ES-I3 (cell line): ENCODE data around the gene CYP1A2.

Experiments used
- H3K36me3 ChIP-seq: 2 replicates; pipeline ENCODE4 v1.6.1; 2013; ENCODE audit warnings: mild to moderate bottlenecking, low read length, control low read depth, moderate library complexity; ENCODE audit not compliant: insufficient read depth
- H3K4me1 ChIP-seq: 2 replicates; pipeline ENCODE4 v1.6.1; 2013; ENCODE audit warnings: mild to moderate bottlenecking, control low read depth, low read length; ENCODE audit not compliant: insufficient read depth
- H3K9ac ChIP-seq: 2 replicates; pipeline ENCODE4 v1.6.1; 2013; ENCODE audit warnings: low read depth, mild to moderate bottlenecking, low read length, moderate library complexity
- H3K9me3 ChIP-seq: 2 replicates; pipeline ENCODE4 v1.6.1; 2013; ENCODE audit warnings: mild to moderate bottlenecking, low read length, moderate library complexity; ENCODE audit not compliant: control insufficient read depth, insufficient read depth

The CYP1A2 gene

GRCh38 chr15:74748322-74748946 lies at the start of gene CYP1A2:
Gene CYP1A2 (plus strand): TSS chr15:74748845. CDS start chr15:74749739, 894 bp downstream.
- Histone ChIP-seq H3K9ac (no peak within 1 kb of the TSS), H3K9me3 (no peaks in the 10 kb centered on the region), H3K4me1 (peaks cover 5% of the 10 kb centered on the region; the same call in 1 of the 2 replicates), H3K36me3 (no peaks in the 10 kb centered on the region)

GRCh38 chr15:74709011-74709410 lies 39.6 kb upstream of the CYP1A2 start:
- H3K36me3 ChIP-seq = no peaks in the 10 kb centered on the region
- H3K4me1 ChIP-seq = no peaks in the 10 kb centered on the region
- no peaks in the 10 kb centered on the region for H3K9me3 ChIP-seq
- H3K9ac ChIP-seq = no peak overlapping the region

- Histone ChIP-seq H3K9me3 (no peaks in the 10 kb centered on the region), H3K9ac (no peak overlapping the region), H3K36me3 (no peaks in the 10 kb centered on the region), H3K4me1 (no peaks in the 10 kb centered on the region)
These were observed 38.8 kb upstream of the CYP1A2 start for GRCh38 chr15:74709892-74710291.

- Histone ChIP-seq H3K9ac (no peak overlapping the region), H3K4me1 (no peaks in the 10 kb centered on the region), H3K36me3 (no peaks in the 10 kb centered on the region), H3K9me3 (no peaks in the 10 kb centered on the region)
These were observed 38.1 kb upstream of the CYP1A2 start for GRCh38 chr15:74710319-74711094.

- Histone ChIP-seq H3K9me3 (no peaks in the 10 kb centered on the region), H3K4me1 (no peaks in the 10 kb centered on the region), H3K36me3 (no peaks in the 10 kb centered on the region), H3K9ac (no peak overlapping the region)
These were observed 36.3 kb upstream of the CYP1A2 start for GRCh38 chr15:74712311-74712710.

GRCh38 chr15:74716651-74717050 lies 32.0 kb upstream of the CYP1A2 start:
- Histone ChIP-seq H3K4me1 (no peaks in the 10 kb centered on the region), H3K9ac (no peak overlapping the region), H3K9me3 (no peaks in the 10 kb centered on the region), H3K36me3 (no peaks in the 10 kb centered on the region)

- Histone ChIP-seq H3K9me3 (peaks cover under 1% of the 10 kb centered on the region; the same call in 1 of the 2 replicates), H3K9ac (no peak overlapping the region), H3K36me3 (no peaks in the 10 kb centered on the region), H3K4me1 (peaks cover 5% of the 10 kb centered on the region; the same call in 1 of the 2 replicates)
These were observed 26.1 kb upstream of the CYP1A2 start for GRCh38 chr15:74722591-74722990.

- Histone ChIP-seq H3K4me1 (peaks cover 5% of the 10 kb centered on the region; the same call in 1 of the 2 replicates), H3K36me3 (no peaks in the 10 kb centered on the region), H3K9ac (no peak overlapping the region), H3K9me3 (peaks cover 4% of the 10 kb centered on the region; the same call in 1 of the 2 replicates)
These were observed 25.5 kb upstream of the CYP1A2 start for GRCh38 chr15:74723187-74723586.

GRCh38 chr15:74723754-74724334 lies 24.8 kb upstream of the CYP1A2 start:
- Histone ChIP-seq H3K4me1 (peaks cover 5% of the 10 kb centered on the region; the same call in 1 of the 2 replicates), H3K36me3 (no peaks in the 10 kb centered on the region)

GRCh38 chr15:74724570-74725224 lies 23.9 kb upstream of the CYP1A2 start:
- H3K9ac ChIP-seq = no peak overlapping the region
- H3K4me1 ChIP-seq = peaks cover 5% of the 10 kb centered on the region; the same call in 1 of the 2 replicates
- H3K9me3 ChIP-seq = peaks cover 4% of the 10 kb centered on the region; the same call in 1 of the 2 replicates

More at GRCh38 chr15:74723754-74724334, 24.8 kb upstream of the CYP1A2 start:
- Histone ChIP-seq H3K9me3 (peaks cover 4% of the 10 kb centered on the region; the same call in 1 of the 2 replicates), H3K9ac (no peak overlapping the region)

GRCh38 chr15:74725225-74725774 lies 23.3 kb upstream of the CYP1A2 start, which contains the start of gene CYP1A1:
Gene CYP1A1 (minus strand): TSS chr15:74725528. CDS start chr15:74723097, 2,431 bp downstream.
- peaks cover 4% of the 10 kb centered on the region; the same call in 1 of the 2 replicates for H3K9me3 ChIP-seq
- H3K36me3 ChIP-seq = no peaks in the 10 kb centered on the region
- H3K4me1 ChIP-seq = peaks cover 5% of the 10 kb centered on the region; the same call in 1 of the 2 replicates
- peak within 1 kb of the TSS; percentile 78 for H3K9ac ChIP-seq

More at GRCh38 chr15:74724570-74725224, 23.9 kb upstream of the CYP1A2 start:
- H3K36me3 ChIP-seq = no peaks in the 10 kb centered on the region

GRCh38 chr15:74725845-74726773 lies 22.5 kb upstream of the CYP1A2 start:
- Histone ChIP-seq H3K4me1 (peaks cover 5% of the 10 kb centered on the region; the same call in 1 of the 2 replicates), H3K9ac (peak overlapping the region; percentile 78), H3K9me3 (peaks cover 4% of the 10 kb centered on the region; the same call in 1 of the 2 replicates), H3K36me3 (no peaks in the 10 kb centered on the region)

- Histone ChIP-seq H3K9ac (peak overlapping the region; percentile 78; the same call in 1 of the 2 replicates), H3K9me3 (peaks cover 4% of the 10 kb centered on the region; the same call in 1 of the 2 replicates), H3K36me3 (no peaks in the 10 kb centered on the region), H3K4me1 (peaks cover 5% of the 10 kb centered on the region; the same call in 1 of the 2 replicates)
These were observed 21.9 kb upstream of the CYP1A2 start for GRCh38 chr15:74726774-74727164.
